BE2C (cell line): ENCODE measurements around the gene OR13F1.
"Not testable (repeated sequence)": the region's sequence is repeated elsewhere in the genome, so short reads cannot be mapped to it uniquely, and the experiment has no call there.

Experiments
- DNase-seq: peaks from one replicate; pipeline ENCODE4 v3.0.0-alpha.2; 2020
- H3K27me3 ChIP-seq: fragments of 250-450 bp; sonication (Bioruptor Pico); 2 replicates; pipeline ENCODE4 v1.5.1; 2020; ENCODE audit warnings: mild to moderate bottlenecking
- H3K36me3 ChIP-seq: fragments of 250-450 bp; sonication (Bioruptor Pico); 2 replicates; pipeline ENCODE4 v1.5.1; 2020; ENCODE audit warnings: mild to moderate bottlenecking
- H3K4me1 ChIP-seq: fragments of 250-450 bp; sonication (Bioruptor Pico); 2 replicates; pipeline ENCODE4 v1.5.1; 2020
- H3K4me3 ChIP-seq: 2 replicates; pipeline ENCODE4 v1.5.1; 2011; ENCODE audit warnings: low read depth, low read length
- H3K9me3 ChIP-seq: fragments of 250-450 bp; sonication (Bioruptor Pico); 2 replicates; pipeline ENCODE4 v1.5.1; 2020
- TF ChIP-seq, protein P1 (sequence below): IDR thresholded peaks from 2 replicates; pipeline ENCODE4 v1.5.1; 2012; ENCODE audit warnings: mild to moderate bottlenecking, low read depth, low read length

OR13F1 gene

GRCh38 chr9:104494808-104495207 is 9.3 kb upstream of the OR13F1 start:
- Histone ChIP-seq H3K36me3 (no peaks in the 10 kb centered on the region), H3K27me3 (no peaks in the 10 kb centered on the region), H3K9me3 (no peaks in the 10 kb centered on the region), H3K4me3 (no peak overlapping the region), H3K4me1 (no peaks in the 10 kb centered on the region)
- no peak for DNase-seq
- TF ChIP-seq, protein P1, sequence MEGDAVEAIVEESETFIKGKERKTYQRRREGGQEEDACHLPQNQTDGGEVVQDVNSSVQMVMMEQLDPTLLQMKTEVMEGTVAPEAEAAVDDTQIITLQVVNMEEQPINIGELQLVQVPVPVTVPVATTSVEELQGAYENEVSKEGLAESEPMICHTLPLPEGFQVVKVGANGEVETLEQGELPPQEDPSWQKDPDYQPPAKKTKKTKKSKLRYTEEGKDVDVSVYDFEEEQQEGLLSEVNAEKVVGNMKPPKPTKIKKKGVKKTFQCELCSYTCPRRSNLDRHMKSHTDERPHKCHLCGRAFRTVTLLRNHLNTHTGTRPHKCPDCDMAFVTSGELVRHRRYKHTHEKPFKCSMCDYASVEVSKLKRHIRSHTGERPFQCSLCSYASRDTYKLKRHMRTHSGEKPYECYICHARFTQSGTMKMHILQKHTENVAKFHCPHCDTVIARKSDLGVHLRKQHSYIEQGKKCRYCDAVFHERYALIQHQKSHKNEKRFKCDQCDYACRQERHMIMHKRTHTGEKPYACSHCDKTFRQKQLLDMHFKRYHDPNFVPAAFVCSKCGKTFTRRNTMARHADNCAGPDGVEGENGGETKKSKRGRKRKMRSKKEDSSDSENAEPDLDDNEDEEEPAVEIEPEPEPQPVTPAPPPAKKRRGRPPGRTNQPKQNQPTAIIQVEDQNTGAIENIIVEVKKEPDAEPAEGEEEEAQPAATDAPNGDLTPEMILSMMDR: no peak

GRCh38 chr9:104503440-104503839 is 623 bp upstream of the OR13F1 start:
- no peaks in the 10 kb centered on the region for H3K27me3 ChIP-seq
- TF ChIP-seq, protein P1: no peak
- H3K4me3 ChIP-seq: no peak overlapping the region
- H3K4me1 ChIP-seq: no peaks in the 10 kb centered on the region
- H3K36me3 ChIP-seq: no peaks in the 10 kb centered on the region
- H3K9me3 ChIP-seq: no peaks in the 10 kb centered on the region
- no peak for DNase-seq

- TF ChIP-seq, protein P1: no peak
- Histone ChIP-seq H3K36me3 (no peaks in the 10 kb centered on the region), H3K4me1 (no peaks in the 10 kb centered on the region), H3K9me3 (no peaks in the 10 kb centered on the region; the same call in 1 of the 2 replicates), H3K27me3 (no peaks in the 10 kb centered on the region), H3K4me3 (no peak overlapping the region)
- no peak for DNase-seq
Measured at GRCh38 chr9:104506565-104506964, 2.5 kb downstream of the OR13F1 start.

- Histone ChIP-seq H3K9me3 (no peaks in the 10 kb centered on the region; the same call in 1 of the 2 replicates), H3K4me3 (no peak overlapping the region), H3K27me3 (no peaks in the 10 kb centered on the region), H3K36me3 (no peaks in the 10 kb centered on the region), H3K4me1 (no peaks in the 10 kb centered on the region)
- TF ChIP-seq, protein P1: no peak
- no peak for DNase-seq
Measured at GRCh38 chr9:104514901-104515300, 10.8 kb downstream of the OR13F1 start.

GRCh38 chr9:104520241-104520640 is 16.2 kb downstream of the OR13F1 start:
- H3K36me3 ChIP-seq, H3K27me3 ChIP-seq, DNase-seq, H3K9me3 ChIP-seq, H3K4me3 ChIP-seq, H3K4me1 ChIP-seq: not testable (repeated sequence)

DNA sequence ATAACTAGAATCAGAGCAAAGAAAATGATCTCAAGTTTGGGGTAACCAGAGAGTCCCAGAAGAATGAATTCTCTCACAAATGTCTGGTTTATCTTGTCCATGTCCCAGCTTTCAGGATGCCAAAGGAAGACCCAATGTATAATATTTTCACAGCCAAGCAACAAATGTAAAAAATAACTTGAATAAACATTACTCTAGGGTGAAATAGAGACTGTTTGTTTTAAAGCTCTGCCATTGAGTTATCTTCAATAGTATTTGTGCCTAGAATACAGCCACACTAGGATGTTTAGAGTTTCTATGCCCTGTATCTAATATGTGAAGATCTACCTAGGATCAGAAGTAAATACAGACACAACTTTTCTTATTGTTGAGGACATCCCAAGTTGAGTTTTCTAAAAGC is 23.0 kb downstream of the OR13F1 start, which contains the start of gene OR13C4:
Gene OR13C4 (minus strand): TSS at position 101 of the 400 bp plus-strand sequence. CDS start 0 bp downstream, at position 101.
- Histone ChIP-seq H3K9me3 (no peaks in the 10 kb centered on the region), H3K27me3 (no peaks in the 10 kb centered on the region), H3K36me3 (no peaks in the 10 kb centered on the region), H3K4me3 (no peak within 1 kb of the TSS), H3K4me1 (no peaks in the 10 kb centered on the region)
- no peak for DNase-seq
- TF ChIP-seq, protein P1: no peak

GRCh38 chr9:104536756-104537155 is 32.7 kb downstream of the OR13F1 start, which contains the start of gene OR13C3:
TSS of gene OR13C3 (minus strand) at chr9:104536856. CDS start at chr9:104536723, 133 bp downstream.
- DNase-seq: no peak
- no peaks in the 10 kb centered on the region for H3K4me1 ChIP-seq

More at GRCh38 chr9:104536756-104537155, 32.7 kb downstream of the OR13F1 start, which contains the start of gene OR13C3:
- H3K4me3 ChIP-seq: no peak within 1 kb of the TSS
- H3K27me3 ChIP-seq: no peaks in the 10 kb centered on the region
- TF ChIP-seq, protein P1: no peak
- H3K9me3 ChIP-seq: no peaks in the 10 kb centered on the region
- H3K36me3 ChIP-seq: no peaks in the 10 kb centered on the region
